Spleen (tissue), 11 donors: ENCODE results near the gene SORBS2. TPM values are rescaled to one million over a fixed set of nuclear protein-coding genes. Genes with fewer than 3 reads are reported as not detected.

Experiments used
- DNase-seq: peaks from one replicate; pipeline ENCODE4 v3.0.0-alpha.2; 2020
- H3K27ac ChIP-seq, 8 donors: fragments of 200-600 bp; sonication (generic) in 7 of 8; 1 replicate in 4 of 8; 2 replicates in 4 of 8; pipeline versions ENCODE4 v1.5.0 to v1.8.0; 2016 to 2021; ENCODE audit warnings: inconsistent platforms in 4 of 8, mild to moderate bottlenecking in 4 of 8, moderate library complexity in 1 of 8
- H3K27me3 ChIP-seq, 7 donors: fragments of 200-600 bp; sonication (generic) in 6 of 7; replicated peaks in 1 of 7; 1 replicate in 4 of 7; 2 replicates in 3 of 7; pipeline versions ENCODE4 v1.5.0 to v1.8.0; 2016 to 2021; ENCODE audit warnings: inconsistent platforms in 3 of 7, mild to moderate bottlenecking in 1 of 7
- H3K36me3 ChIP-seq, 6 donors: fragments of 200-600 bp; sonication (generic) in 5 of 6; 1 replicate in 4 of 6; 2 replicates in 2 of 6; pipeline versions ENCODE4 v1.5.0 to v1.8.0; 2016 to 2021; ENCODE audit warnings: inconsistent platforms in 2 of 6
- H3K4me1 ChIP-seq, 6 donors: fragments of 200-600 bp; sonication (generic) in 5 of 6; 1 replicate in 3 of 6; 2 replicates in 3 of 6; pipeline versions ENCODE4 v1.5.0 to v1.8.0; 2016 to 2021; ENCODE audit warnings: inconsistent platforms in 3 of 6
- H3K4me3 ChIP-seq, 8 donors: fragments of 200-600 bp; sonication (generic) in 7 of 8; 1 replicate in 4 of 8; 2 replicates in 4 of 8; pipeline versions ENCODE4 v1.5.0 to v1.8.0; 2016 to 2021; ENCODE audit warnings: inconsistent platforms in 4 of 8, mild to moderate bottlenecking in 4 of 8, moderate library complexity in 2 of 8
- H3K9me3 ChIP-seq, 8 donors: fragments of 200-600 bp; sonication (generic) in 7 of 8; 1 replicate in 4 of 8; 2 replicates in 4 of 8; pipeline versions ENCODE4 v1.5.0 to v1.8.0; 2016 to 2021; ENCODE audit warnings: inconsistent platforms in 4 of 8
- POLR2A ChIP-seq, 3 donors: fragments of 450-650 bp; IDR thresholded peaks; one replicate each; pipeline ENCODE4 v1.5.1; 2017; ENCODE audit warnings: antibody characterized with exemption in 3 of 3, mild to moderate bottlenecking in 1 of 3
- POLR2AphosphoS5 ChIP-seq, 3 donors: sonication (generic); formaldehyde crosslinking; IDR thresholded peaks; one replicate each; pipeline ENCODE4 v1.5.1; 2017; ENCODE audit warnings: antibody characterized with exemption in 3 of 3
- WGBS, 5 donors: extraction: QIAGEN DNeasy Blood & Tissue Kit in 3 of 5; methylation state at CpG; one replicate each; pipeline versions ENCODE4 v1.1.5 to v1.1.7; 2013 to 2018; 5-methylcytosine and 5-hydroxymethylcytosine counted together
- intact Hi-C: fragments of 100-400 bp; cut with DNase I; formaldehyde crosslinking; loops from one replicate; pipeline ENCODE4 v1.15.0; 2023; ENCODE audit warnings: low total_unique reads
- polyA plus RNA-seq, 3 donors: library from polyadenylated mRNA; stranded (reverse); fragments of 200-250 nt; gene quantifications; one replicate each; pipeline ENCODE4 v1.2.1, GENCODE V29; 2013
- total RNA-seq, 7 donors: library from RNA; depleted of rRNA in 3 of 7; stranded (reverse); fragments of >200 nt in 3 of 7; fragmentation: NEBNext Ultra II Directional in 4 of 7; extraction: Animal tissue kit (Norgen Biotek cat#: 25700) in 4 of 7; gene quantifications; one replicate each; pipeline versions ENCODE4 v1.1.0 to v1.2.1, GENCODE V29; 2016 to 2021
- TF ChIP-seq, protein P1 (sequence below), 11 experiments: fragments of 200-600 bp in 7 of 11; fragments of 450-650 bp in 4 of 11; sonication (generic) in 4 of 11; IDR thresholded peaks in 8 of 11; conservative IDR thresholded peaks in 3 of 11; 1 replicate in 7 of 11; 2 replicates in 4 of 11; pipeline versions ENCODE4 v1.4.0 to v1.8.0; 2016 to 2021; ENCODE audit warnings: antibody characterized with exemption in 11 of 11, inconsistent platforms in 4 of 11, mild to moderate bottlenecking in 1 of 11
- donor health status: healthy with polysubstance abuse.
- donor health status: DM: no; HTN: no; CAD: no; lungs with moderate emphysema.
- donor health status: DM: no; HTN: no; CAD: no.
- donor health status: Bipolar disorder and iron deficiency.
- donor health status: healthy.
- donor health status: DM: no; HTN: no; CAD: no.
- donor health status: DM: yes; HTN: yes; CAD: no.

Gene SORBS2
- total and polyA plus RNA-seq, 10 donors = 5.9 to 128 (median 84.8) TPM

DNA sequence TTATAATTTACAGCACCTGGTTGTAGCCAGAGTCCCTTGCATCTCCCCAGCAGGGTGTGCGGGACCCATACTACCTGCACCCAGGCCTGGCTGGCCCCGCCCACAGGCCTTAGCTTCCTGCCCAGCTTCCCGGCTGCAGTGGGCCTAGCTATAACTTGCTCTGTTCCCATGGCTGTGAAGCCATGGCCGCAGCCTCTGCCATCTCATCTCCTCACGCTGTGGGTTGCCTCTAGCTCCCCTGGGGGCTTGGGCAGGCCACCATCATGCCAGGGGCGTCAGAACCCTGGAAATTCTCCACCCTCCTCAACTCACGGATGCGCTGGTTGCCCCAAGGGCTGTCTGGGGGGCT is 26.1 kb upstream of the SORBS2 start:
- no peaks in the 10 kb centered on the region for H3K36me3 ChIP-seq
- intact Hi-C loops = no loop called here
- H3K27ac ChIP-seq = peak overlapping the region in 3 of 8 donors; percentile 28 to 59 (median 48)
- WGBS, 5 donors = 89 to 94% (median 91%) methylated on average over 5 to 8 of the region's 8 CpGs
- H3K4me3 ChIP-seq = no peak overlapping the region
- H3K27me3 ChIP-seq = no peaks in the 10 kb centered on the region
- DNase-seq = no peak
- no peak for TF ChIP-seq POLR2AphosphoS5 (IDR thresholded peaks at IDR 0.05)
- TF ChIP-seq, protein P1, sequence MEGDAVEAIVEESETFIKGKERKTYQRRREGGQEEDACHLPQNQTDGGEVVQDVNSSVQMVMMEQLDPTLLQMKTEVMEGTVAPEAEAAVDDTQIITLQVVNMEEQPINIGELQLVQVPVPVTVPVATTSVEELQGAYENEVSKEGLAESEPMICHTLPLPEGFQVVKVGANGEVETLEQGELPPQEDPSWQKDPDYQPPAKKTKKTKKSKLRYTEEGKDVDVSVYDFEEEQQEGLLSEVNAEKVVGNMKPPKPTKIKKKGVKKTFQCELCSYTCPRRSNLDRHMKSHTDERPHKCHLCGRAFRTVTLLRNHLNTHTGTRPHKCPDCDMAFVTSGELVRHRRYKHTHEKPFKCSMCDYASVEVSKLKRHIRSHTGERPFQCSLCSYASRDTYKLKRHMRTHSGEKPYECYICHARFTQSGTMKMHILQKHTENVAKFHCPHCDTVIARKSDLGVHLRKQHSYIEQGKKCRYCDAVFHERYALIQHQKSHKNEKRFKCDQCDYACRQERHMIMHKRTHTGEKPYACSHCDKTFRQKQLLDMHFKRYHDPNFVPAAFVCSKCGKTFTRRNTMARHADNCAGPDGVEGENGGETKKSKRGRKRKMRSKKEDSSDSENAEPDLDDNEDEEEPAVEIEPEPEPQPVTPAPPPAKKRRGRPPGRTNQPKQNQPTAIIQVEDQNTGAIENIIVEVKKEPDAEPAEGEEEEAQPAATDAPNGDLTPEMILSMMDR (IDR thresholded peaks at IDR 0.05 in 8 of 11, conservative IDR thresholded peaks at IDR 0.05 in 3 of 11) = no peak
- no peak for TF ChIP-seq POLR2A (IDR thresholded peaks at IDR 0.05)
- H3K4me1 ChIP-seq = peaks cover 0 to 11% (median 0%) of the 10 kb centered on the region in 6 donors
- no peaks in the 10 kb centered on the region for H3K9me3 ChIP-seq

DNA sequence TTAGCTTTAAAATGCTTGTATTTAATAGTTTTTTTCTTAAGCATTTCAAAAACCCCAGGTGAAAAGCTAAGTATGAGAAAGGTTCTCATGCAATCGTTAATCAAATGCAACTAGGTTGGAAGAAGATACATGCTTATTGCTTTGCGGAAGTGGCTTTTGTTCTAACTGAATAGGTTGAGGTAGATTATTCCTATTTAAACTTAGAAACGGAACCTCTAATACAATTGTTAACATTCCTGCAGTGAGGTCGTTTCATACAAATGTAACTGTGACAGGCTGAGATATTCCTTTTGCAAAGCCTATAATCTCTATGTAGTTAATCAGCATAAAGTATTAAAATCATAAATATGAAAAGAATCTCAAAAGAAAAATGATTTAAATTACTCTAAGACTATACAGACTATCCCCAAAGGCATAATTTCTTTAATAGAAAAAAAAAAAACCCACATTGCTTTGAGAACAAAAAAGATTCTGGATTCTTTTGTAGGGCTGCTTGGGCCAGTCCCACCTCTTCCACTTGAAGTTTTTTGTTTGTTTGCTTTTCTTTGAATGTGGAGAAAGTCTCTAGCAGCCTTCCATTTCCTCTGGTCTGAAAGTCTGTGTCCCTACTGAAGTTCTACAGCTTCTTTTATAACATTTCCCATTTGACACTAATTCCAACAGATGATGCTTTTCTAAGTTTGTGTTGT is 25.6 kb upstream of the SORBS2 start:
- H3K4me3 ChIP-seq = no peak overlapping the region
- H3K36me3 ChIP-seq = no peaks in the 10 kb centered on the region
- no peaks in the 10 kb centered on the region for H3K27me3 ChIP-seq
- H3K9me3 ChIP-seq = no peaks in the 10 kb centered on the region
- DNase-seq = no peak
- WGBS, 5 donors = 66 to 83% (median 78%) methylated on average over 4 of the region's 4 CpGs
- intact Hi-C loops = no loop called here
- H3K4me1 ChIP-seq = peaks cover 0 to 11% (median 0%) of the 10 kb centered on the region in 6 donors
- H3K27ac ChIP-seq = peak overlapping the region in 3 of 8 donors; percentile 28 to 59 (median 48)
- TF ChIP-seq POLR2A (IDR thresholded peaks at IDR 0.05) (no peak), POLR2AphosphoS5 (IDR thresholded peaks at IDR 0.05) (no peak)
- TF ChIP-seq, protein P1 (IDR thresholded peaks at IDR 0.05 in 8 of 11, conservative IDR thresholded peaks at IDR 0.05 in 3 of 11) = no peak

DNA sequence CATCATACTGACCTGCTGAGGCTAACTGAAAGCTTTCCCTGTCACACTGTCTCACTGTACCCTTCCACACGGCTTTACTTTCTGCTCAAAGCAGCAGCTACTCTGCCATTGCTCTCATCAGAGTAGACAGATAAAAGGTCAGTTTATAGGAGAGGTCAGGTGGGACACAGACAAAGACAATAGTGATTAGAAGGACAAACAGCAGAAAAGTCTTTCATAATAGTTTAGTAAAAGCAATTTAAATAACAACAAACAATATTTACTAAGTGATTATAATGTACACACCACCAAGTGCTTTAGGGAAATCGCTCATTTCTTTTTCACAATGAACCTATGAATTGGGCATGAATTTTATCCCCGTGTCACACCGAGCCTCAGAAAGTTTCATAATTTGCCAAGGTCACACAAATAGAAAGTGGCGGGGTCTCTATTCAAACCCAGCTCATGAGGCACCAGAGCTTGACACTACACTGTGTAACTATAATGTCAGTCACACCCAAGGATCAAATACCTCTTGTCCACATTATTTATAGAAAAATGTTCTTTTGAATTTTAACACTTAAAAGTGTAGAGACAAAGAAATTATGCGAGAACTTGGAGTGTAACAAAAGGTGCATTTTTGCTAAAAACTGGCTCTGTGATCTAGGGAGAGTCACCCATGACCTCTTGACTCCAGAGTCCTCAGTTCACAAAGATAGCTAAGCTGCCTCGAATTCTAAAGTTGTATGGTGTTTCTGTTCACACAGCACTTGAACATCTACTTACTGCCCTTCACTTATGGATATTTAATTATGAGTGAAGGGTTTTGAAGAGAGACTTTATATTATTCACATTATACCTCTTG is 24.5 kb upstream of the SORBS2 start:
- Histone ChIP-seq H3K27ac (peak overlapping the region in 1 of 8 donors; percentile 22), H3K4me1 (peaks cover 0 to 11% (median 0%) of the 10 kb centered on the region in 6 donors), H3K9me3 (no peaks in the 10 kb centered on the region), H3K4me3 (no peak overlapping the region), H3K27me3 (no peaks in the 10 kb centered on the region), H3K36me3 (no peaks in the 10 kb centered on the region)
- WGBS, 5 donors = 62 to 80% (median 72%) methylated on average over 7 of the region's 7 CpGs
- TF ChIP-seq, protein P1 (IDR thresholded peaks at IDR 0.05 in 8 of 11, conservative IDR thresholded peaks at IDR 0.05 in 3 of 11) = no peak
- TF ChIP-seq POLR2A (IDR thresholded peaks at IDR 0.05) = no peak
- no peak for TF ChIP-seq POLR2AphosphoS5 (IDR thresholded peaks at IDR 0.05)
- no peak for DNase-seq
- intact Hi-C loops = no loop called here

DNA sequence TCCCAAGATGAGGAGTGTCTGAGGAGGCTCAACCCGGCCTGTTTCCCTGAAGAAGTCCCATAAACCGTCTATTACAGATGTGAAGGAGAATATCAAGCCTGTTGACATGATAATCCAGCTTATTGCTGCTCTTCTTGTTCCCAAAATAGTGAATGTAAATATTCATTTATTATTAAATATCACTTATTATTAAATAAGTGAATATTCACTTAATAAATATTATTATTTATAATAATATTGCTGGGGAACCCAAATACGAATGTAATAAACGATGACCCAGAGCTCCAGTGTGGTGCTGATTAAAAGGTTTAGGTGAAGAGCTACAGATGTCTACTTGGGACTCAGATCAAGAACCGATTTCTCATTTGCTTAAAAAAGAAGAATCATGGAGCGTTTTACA is 23.8 kb upstream of the SORBS2 start:
- no peaks in the 10 kb centered on the region for H3K27me3 ChIP-seq
- WGBS, 5 donors = 78 to 90% (median 83%) methylated on average over 6 of the region's 6 CpGs
- H3K27ac ChIP-seq = peak overlapping the region in 1 of 8 donors; percentile 22
- no peaks in the 10 kb centered on the region for H3K9me3 ChIP-seq
- H3K4me1 ChIP-seq = peaks cover 0 to 11% (median 0%) of the 10 kb centered on the region in 6 donors
- DNase-seq = no peak
- no peaks in the 10 kb centered on the region for H3K36me3 ChIP-seq
- TF ChIP-seq POLR2A (IDR thresholded peaks at IDR 0.05) (no peak), POLR2AphosphoS5 (IDR thresholded peaks at IDR 0.05) (no peak)
- TF ChIP-seq, protein P1 (IDR thresholded peaks at IDR 0.05 in 8 of 11, conservative IDR thresholded peaks at IDR 0.05 in 3 of 11) = no peak
- H3K4me3 ChIP-seq = no peak overlapping the region
- intact Hi-C loops = no loop called here
